H9 (cell line): ENCODE results near the gene RPL15. TPM values are rescaled to one million over a fixed set of nuclear protein-coding genes. Genes with fewer than 3 reads are reported as not detected.

ENCODE experiments used
- DNase-seq: peaks from one replicate; pipeline ENCODE4 v3.0.0-alpha.2; 2017
- H2AFZ ChIP-seq: one replicate; pipeline ENCODE4 v1.6.1; 2013; ENCODE audit warnings: mild to moderate bottlenecking, low read length, control low read depth, moderate library complexity
- H2AK5ac ChIP-seq: 2 replicates; pipeline ENCODE4 v1.6.1; 2013; ENCODE audit warnings: low read length, control low read depth, mixed read lengths; ENCODE audit not compliant: insufficient read length
- H2BK120ac ChIP-seq: one replicate; pipeline ENCODE4 v1.6.1; 2013; ENCODE audit warnings: low read depth, mild to moderate bottlenecking, low read length, control low read depth, inconsistent platforms; ENCODE audit not compliant: poor library complexity, severe bottlenecking
- H2BK12ac ChIP-seq: 2 replicates; pipeline ENCODE4 v1.6.1; 2013; ENCODE audit warnings: low read length, control low read depth, mixed read lengths, low read depth; ENCODE audit not compliant: insufficient read length
- H2BK15ac ChIP-seq: 2 replicates; pipeline ENCODE4 v1.6.1; 2013; ENCODE audit warnings: low read depth, low read length, control low read depth
- H2BK20ac ChIP-seq: one replicate; pipeline ENCODE4 v1.6.1; 2013; ENCODE audit warnings: low read depth, mild to moderate bottlenecking, low read length, control low read depth, inconsistent platforms; ENCODE audit not compliant: poor library complexity, severe bottlenecking
- H2BK5ac ChIP-seq: 2 replicates; pipeline ENCODE4 v1.6.1; 2013; ENCODE audit warnings: low read length, control low read depth, mixed read lengths; ENCODE audit not compliant: insufficient read length
- H3K14ac ChIP-seq: 2 replicates; pipeline ENCODE4 v1.6.1; 2013; ENCODE audit warnings: low read length, control low read depth; ENCODE audit not compliant: insufficient read depth
- H3K18ac ChIP-seq: 2 replicates; pipeline ENCODE4 v1.6.1; 2013; ENCODE audit warnings: low read depth, mild to moderate bottlenecking, mixed read lengths, low read length, control low read depth; ENCODE audit not compliant: insufficient read length
- H3K23ac ChIP-seq: 2 replicates; pipeline ENCODE4 v1.6.1; 2013; ENCODE audit warnings: low read length, control low read depth, mixed read lengths, low read depth; ENCODE audit not compliant: insufficient read length
- H3K23me2 ChIP-seq: 2 replicates; pipeline ENCODE4 v1.6.1; 2013; ENCODE audit warnings: low read depth, mild to moderate bottlenecking, mixed read lengths, low read length, control low read depth; ENCODE audit not compliant: insufficient read length, poor library complexity, severe bottlenecking
- H3K27ac ChIP-seq: 2 replicates; pipeline ENCODE4 v1.5.1; 2013; ENCODE audit warnings: low read length, control low read depth, mixed read lengths, low read depth; ENCODE audit not compliant: insufficient read length
- H3K27me3 ChIP-seq: 2 replicates; pipeline ENCODE4 v1.6.1; 2013; ENCODE audit warnings: low read length, control low read depth, inconsistent platforms; ENCODE audit not compliant: insufficient read depth
- H3K4ac ChIP-seq: 2 replicates; pipeline ENCODE4 v1.6.1; 2013; ENCODE audit warnings: low read depth, mild to moderate bottlenecking, control low read depth, inconsistent platforms, low read length, moderate library complexity
- H3K4me1 ChIP-seq: 2 replicates; pipeline ENCODE4 v1.6.1; 2013; ENCODE audit warnings: low read length, control low read depth, inconsistent platforms; ENCODE audit not compliant: insufficient read depth
- H3K4me2 ChIP-seq: 2 replicates; pipeline ENCODE4 v1.6.1; 2013; ENCODE audit warnings: low read length, control low read depth, mixed read lengths; ENCODE audit not compliant: insufficient read length, insufficient read depth
- H3K56ac ChIP-seq: 2 replicates; pipeline ENCODE4 v1.6.1; 2013; ENCODE audit warnings: low read depth, mild to moderate bottlenecking, mixed read lengths, low read length, control low read depth; ENCODE audit not compliant: insufficient read length
- H3K79me1 ChIP-seq: 2 replicates; pipeline ENCODE4 v1.6.1; 2013; ENCODE audit warnings: low read depth, mild to moderate bottlenecking, moderate library complexity, low read length, control low read depth, inconsistent platforms; ENCODE audit not compliant: insufficient read depth, poor library complexity, severe bottlenecking
- H3K79me2 ChIP-seq: 2 replicates; pipeline ENCODE4 v1.6.1; 2013; ENCODE audit warnings: low read length, control low read depth, inconsistent platforms; ENCODE audit not compliant: insufficient read depth
- H3K9ac ChIP-seq: 2 replicates; pipeline ENCODE4 v1.6.1; 2013; ENCODE audit warnings: low read length, control low read depth, mixed read lengths; ENCODE audit not compliant: insufficient read length; ENCODE audit errors: extremely low read depth
- H3K9me3 ChIP-seq: one replicate; pipeline ENCODE4 v1.6.1; 2013; ENCODE audit warnings: low read depth, low read length, inconsistent platforms; ENCODE audit not compliant: control insufficient read depth
- H3T11ph ChIP-seq: one replicate; pipeline ENCODE4 v1.6.1; 2013; ENCODE audit warnings: mild to moderate bottlenecking, low read length, control low read depth, inconsistent platforms
- H4K20me1 ChIP-seq: one replicate; pipeline ENCODE4 v1.6.1; 2013; ENCODE audit not compliant: control insufficient read depth, insufficient read length, insufficient read depth
- H4K5ac ChIP-seq: 2 replicates; pipeline ENCODE4 v1.6.1; 2013; ENCODE audit warnings: low read depth, mild to moderate bottlenecking, mixed read lengths, low read length, control low read depth; ENCODE audit not compliant: insufficient read length
- H4K8ac ChIP-seq: replicated peaks from 2 replicates; pipeline ENCODE4 v1.6.1; 2013; ENCODE audit warnings: low read length, control low read depth, mixed read lengths, low read depth; ENCODE audit not compliant: insufficient read length
- H4K91ac ChIP-seq: 2 replicates; pipeline ENCODE4 v1.6.1; 2013; ENCODE audit warnings: low read depth, mild to moderate bottlenecking, moderate library complexity, mixed read lengths, low read length, control low read depth; ENCODE audit not compliant: insufficient read length
- H3K27ac Mint-ChIP-seq, 3 experiments: 2 replicates in 2 of 3; 3 replicates in 1 of 3; pipeline ENCODE4 v1.8.0; 2020 to 2021; ENCODE audit warnings: mixed read lengths in 3 of 3, mild to moderate bottlenecking in 1 of 3, moderate library complexity in 1 of 3
- H3K27me3 Mint-ChIP-seq: 2 replicates; pipeline ENCODE4 v1.8.0; 2021; ENCODE audit warnings: low read depth, mild to moderate bottlenecking, moderate library complexity, mixed read lengths
- H3K36me3 Mint-ChIP-seq, 3 experiments: 2 replicates in 2 of 3; 3 replicates in 1 of 3; pipeline ENCODE4 v1.8.0; 2020 to 2021; ENCODE audit warnings: low read depth in 3 of 3, mixed read lengths in 3 of 3; ENCODE audit not compliant: insufficient read depth in 1 of 3
- H3K4me1 Mint-ChIP-seq, 2 experiments: 2 replicates each; pipeline ENCODE4 v1.8.0; 2020; ENCODE audit warnings: mixed read lengths in 2 of 2
- H3K4me3 Mint-ChIP-seq, 2 experiments: 2 replicates in 1 of 2; 3 replicates in 1 of 2; pipeline ENCODE4 v1.8.0; 2020 to 2021; ENCODE audit warnings: mild to moderate bottlenecking in 2 of 2, mixed read lengths in 2 of 2, moderate library complexity in 1 of 2
- H3K9me3 Mint-ChIP-seq, 2 experiments: 2 replicates in 1 of 2; 3 replicates in 1 of 2; pipeline ENCODE4 v1.8.0; 2020; ENCODE audit warnings: mild to moderate bottlenecking in 2 of 2, mixed read lengths in 2 of 2, moderate library complexity in 1 of 2
- WGBS: extraction: QIAGEN DNeasy Blood & Tissue Kit; methylation state at CpG from one replicate; pipeline ENCODE4 v1.1.7; 2013; ENCODE audit warnings: missing lambda C conversion rate, low lambda C conversion rate, mixed read lengths; ENCODE audit not compliant: insufficient read length; ENCODE audit errors: extremely low coverage; 5-methylcytosine and 5-hydroxymethylcytosine counted together
- total RNA-seq: library from RNA; stranded (reverse); gene quantifications from 2 replicates; pipeline ENCODE4 v1.2.1, GENCODE V29; 2021
- TF ChIP-seq, protein P1 (sequence below): fragments of 200-600 bp; sonication (generic); conservative IDR thresholded peaks from 3 replicates; pipeline ENCODE4 v1.8.0; 2021; ENCODE audit warnings: antibody characterized with exemption, mild to moderate bottlenecking

Gene RPL15
- total RNA-seq, 1 experiment from 2014 or later: 2,794 TPM

DNA sequence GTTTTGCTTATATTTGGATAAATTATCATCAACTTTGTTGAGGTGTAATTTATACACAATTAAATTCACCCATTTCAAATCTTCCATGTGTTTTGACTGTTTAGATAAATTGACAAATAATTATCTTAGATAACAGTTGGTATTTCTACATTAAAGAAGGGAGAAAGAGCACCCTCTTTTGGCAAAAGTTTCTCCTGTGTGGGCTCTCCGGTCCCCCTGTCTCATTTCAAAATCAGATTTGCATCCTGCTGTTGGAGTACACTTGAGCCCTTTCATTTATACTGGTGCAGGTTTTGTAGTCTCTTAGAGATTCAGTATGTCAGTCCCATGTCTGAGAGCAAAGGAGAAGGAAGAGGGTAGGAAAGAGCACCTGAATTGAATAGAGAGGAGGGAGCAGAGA lies 49.5 kb upstream of the RPL15 start:
- Histone ChIP-seq H3K27ac (no peak overlapping the region), H2BK120ac (no peak overlapping the region), H4K91ac (no peak overlapping the region), H2BK15ac (no peak overlapping the region), H3K4me1 (peaks cover 12% of the 10 kb centered on the region; the same call in 1 of the 2 replicates), H4K5ac (no peak overlapping the region), H3K56ac (no peak overlapping the region), H2AK5ac (no peak overlapping the region), H3K4me2 (no peak overlapping the region), H3K79me2 (peaks cover 3% of the 10 kb centered on the region; the same call in 1 of the 2 replicates), H3K79me1 (peaks cover 5% of the 10 kb centered on the region), H3K14ac (no peak overlapping the region), H4K8ac (no peak overlapping the region), H2AFZ (no peak overlapping the region), H3K4ac (no peak overlapping the region), H3K27me3 (no peaks in the 10 kb centered on the region), H2BK12ac (no peak overlapping the region), H3T11ph (no peak overlapping the region), H2BK5ac (no peak overlapping the region), H3K9me3 (no peaks in the 10 kb centered on the region), H3K9ac (no peak overlapping the region), H3K23me2 (no peaks in the 10 kb centered on the region), H3K18ac (no peak overlapping the region), H4K20me1 (no peaks in the 10 kb centered on the region), H3K23ac (no peak overlapping the region), H2BK20ac (no peak overlapping the region)
- peaks cover 33 to 39% of the 10 kb centered on the region in 2 experiments for H3K4me1 Mint-ChIP-seq
- H3K27ac Mint-ChIP-seq: no peak overlapping the region; a peak in 1 of 7 replicates
- whole genome bisulfite sequencing: no CpG with 5 or more reads among the region's 1 CpG
- H3K4me3 Mint-ChIP-seq: no peak overlapping the region
- TF ChIP-seq, protein P1, sequence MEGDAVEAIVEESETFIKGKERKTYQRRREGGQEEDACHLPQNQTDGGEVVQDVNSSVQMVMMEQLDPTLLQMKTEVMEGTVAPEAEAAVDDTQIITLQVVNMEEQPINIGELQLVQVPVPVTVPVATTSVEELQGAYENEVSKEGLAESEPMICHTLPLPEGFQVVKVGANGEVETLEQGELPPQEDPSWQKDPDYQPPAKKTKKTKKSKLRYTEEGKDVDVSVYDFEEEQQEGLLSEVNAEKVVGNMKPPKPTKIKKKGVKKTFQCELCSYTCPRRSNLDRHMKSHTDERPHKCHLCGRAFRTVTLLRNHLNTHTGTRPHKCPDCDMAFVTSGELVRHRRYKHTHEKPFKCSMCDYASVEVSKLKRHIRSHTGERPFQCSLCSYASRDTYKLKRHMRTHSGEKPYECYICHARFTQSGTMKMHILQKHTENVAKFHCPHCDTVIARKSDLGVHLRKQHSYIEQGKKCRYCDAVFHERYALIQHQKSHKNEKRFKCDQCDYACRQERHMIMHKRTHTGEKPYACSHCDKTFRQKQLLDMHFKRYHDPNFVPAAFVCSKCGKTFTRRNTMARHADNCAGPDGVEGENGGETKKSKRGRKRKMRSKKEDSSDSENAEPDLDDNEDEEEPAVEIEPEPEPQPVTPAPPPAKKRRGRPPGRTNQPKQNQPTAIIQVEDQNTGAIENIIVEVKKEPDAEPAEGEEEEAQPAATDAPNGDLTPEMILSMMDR: no peak
- peaks cover 8 to 22% (median 12%) of the 10 kb centered on the region in 3 experiments for H3K36me3 Mint-ChIP-seq
- DNase-seq: no peak
- H3K27me3 Mint-ChIP-seq: no peaks in the 10 kb centered on the region
- H3K9me3 Mint-ChIP-seq: 0 out of 5 replicates have a peak, but pooled peaks cover 0 to 4% of the 10 kb centered on the region in 2 experiments
